ENCODE results near the gene AGPAT2. TPM values are rescaled to one million over a fixed set of nuclear protein-coding genes. Genes with fewer than 3 reads are reported as not detected.

Gene AGPAT2
- total RNA-seq, 4 donors from 2014 or later = 19.0 to 77.4 (median 36.0) TPM

DNA sequence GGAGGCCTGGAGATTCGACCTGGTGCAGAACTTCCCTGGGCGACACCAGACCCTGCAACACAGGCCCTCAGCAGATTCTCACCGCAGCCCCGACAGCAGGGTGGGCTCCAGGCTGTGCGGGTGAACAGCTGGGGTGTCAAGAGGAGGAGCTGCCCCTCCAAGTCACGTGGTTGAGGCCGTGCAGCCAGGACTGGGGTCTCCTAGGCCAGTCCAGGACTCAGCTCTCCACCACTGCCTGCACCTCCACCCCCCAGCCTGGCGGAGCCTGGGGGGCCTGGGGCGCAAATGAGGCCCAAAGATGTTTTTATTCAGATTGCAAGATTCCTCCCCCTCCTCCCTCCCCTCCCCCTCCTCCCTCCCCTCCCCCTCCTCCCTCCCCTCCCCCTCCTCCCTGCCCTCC, 9.2 kb upstream of the AGPAT2 start:
- no peak overlapping the region for H3K27ac ChIP-seq
- in situ Hi-C loops (cut with MboI; ENCODE audit: low sequenced_read_pairs in 4 of 4) = no loop called here
- no peak overlapping the region for H3K4me3 ChIP-seq
- H3K27me3 ChIP-seq = peaks cover 16 to 32% (median 24%) of the 10 kb centered on the region in 3 donors
- ATAC-seq (no peak), DNase-seq (no peak)
- intact Hi-C loops (cut with DNase I; ENCODE audit: low total_unique reads) = no loop called here
- TF ChIP-seq, protein P1, sequence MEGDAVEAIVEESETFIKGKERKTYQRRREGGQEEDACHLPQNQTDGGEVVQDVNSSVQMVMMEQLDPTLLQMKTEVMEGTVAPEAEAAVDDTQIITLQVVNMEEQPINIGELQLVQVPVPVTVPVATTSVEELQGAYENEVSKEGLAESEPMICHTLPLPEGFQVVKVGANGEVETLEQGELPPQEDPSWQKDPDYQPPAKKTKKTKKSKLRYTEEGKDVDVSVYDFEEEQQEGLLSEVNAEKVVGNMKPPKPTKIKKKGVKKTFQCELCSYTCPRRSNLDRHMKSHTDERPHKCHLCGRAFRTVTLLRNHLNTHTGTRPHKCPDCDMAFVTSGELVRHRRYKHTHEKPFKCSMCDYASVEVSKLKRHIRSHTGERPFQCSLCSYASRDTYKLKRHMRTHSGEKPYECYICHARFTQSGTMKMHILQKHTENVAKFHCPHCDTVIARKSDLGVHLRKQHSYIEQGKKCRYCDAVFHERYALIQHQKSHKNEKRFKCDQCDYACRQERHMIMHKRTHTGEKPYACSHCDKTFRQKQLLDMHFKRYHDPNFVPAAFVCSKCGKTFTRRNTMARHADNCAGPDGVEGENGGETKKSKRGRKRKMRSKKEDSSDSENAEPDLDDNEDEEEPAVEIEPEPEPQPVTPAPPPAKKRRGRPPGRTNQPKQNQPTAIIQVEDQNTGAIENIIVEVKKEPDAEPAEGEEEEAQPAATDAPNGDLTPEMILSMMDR (IDR thresholded peaks at IDR 0.05 in 4 of 5, conservative IDR thresholded peaks at IDR 0.05 in 1 of 5) = no peak
- no peak for TF ChIP-seq POLR2A (IDR thresholded peaks at IDR 0.05)
- H3K36me3 ChIP-seq = no peaks in the 10 kb centered on the region
- peaks cover 3 to 5% of the 10 kb centered on the region in 2 donors for H3K4me1 ChIP-seq
- no peaks in the 10 kb centered on the region for H3K9me3 ChIP-seq

DNA sequence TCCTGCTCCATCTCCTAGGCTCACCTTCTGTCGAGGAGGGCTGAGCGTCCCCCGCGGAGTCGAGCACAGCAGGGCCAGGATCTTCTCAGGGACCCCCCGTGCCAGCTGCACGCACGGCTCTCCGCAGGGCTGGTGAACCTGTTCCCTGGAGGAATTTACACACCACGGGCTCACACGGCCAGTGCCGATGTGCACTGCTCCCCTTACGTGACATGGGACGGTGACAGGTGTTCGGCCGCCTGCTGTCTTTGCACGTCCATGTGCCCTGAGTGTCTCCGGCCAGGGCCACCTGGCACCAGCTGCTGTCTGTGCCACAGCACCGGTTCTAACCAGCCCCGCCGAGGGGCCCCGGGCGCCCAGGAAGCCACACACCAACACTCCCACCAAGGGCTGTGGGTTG, 8.7 kb upstream of the AGPAT2 start:
- Histone ChIP-seq H3K27me3 (peaks cover 13 to 26% (median 19%) of the 10 kb centered on the region in 3 donors), H3K9me3 (no peaks in the 10 kb centered on the region), H3K4me3 (no peak overlapping the region), H3K4me1 (peaks cover 5 to 8% of the 10 kb centered on the region in 2 donors), H3K27ac (no peak overlapping the region), H3K36me3 (no peaks in the 10 kb centered on the region)
- in situ Hi-C loops (cut with MboI; ENCODE audit: low sequenced_read_pairs in 4 of 4) = no loop called here
- TF ChIP-seq, protein P1 (IDR thresholded peaks at IDR 0.05 in 4 of 5, conservative IDR thresholded peaks at IDR 0.05 in 1 of 5) = no peak
- no peak for TF ChIP-seq POLR2A (IDR thresholded peaks at IDR 0.05)
- intact Hi-C loops (cut with DNase I; ENCODE audit: low total_unique reads) = loop anchor here (1.0 kb wide), 1 partner anchor 25 kb away; no protein-coding TSS in a partner anchor
- ATAC-seq (no peak), DNase-seq (no peak)

DNA sequence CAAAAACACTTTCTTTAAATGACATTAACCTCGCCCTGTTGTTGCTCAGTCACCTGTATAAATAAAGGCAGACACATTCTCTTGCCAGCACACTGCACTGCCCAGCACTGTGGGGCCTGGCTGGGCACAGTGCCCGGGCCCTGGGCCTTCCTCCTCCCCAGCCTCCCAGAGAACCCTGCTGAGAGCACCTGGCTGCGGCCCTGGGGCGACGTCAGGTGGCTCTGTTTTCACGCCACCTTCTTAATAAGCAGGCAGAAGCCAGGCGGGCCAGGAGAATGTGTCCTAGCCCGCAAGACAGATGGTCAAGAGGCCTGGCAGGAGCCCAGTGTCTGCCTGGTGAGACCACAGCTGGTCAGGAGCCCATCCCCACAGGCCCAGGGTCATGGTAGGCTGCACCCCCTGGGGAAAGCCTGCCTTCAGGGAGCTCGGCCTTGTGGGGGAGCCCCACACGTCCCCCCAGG, 8.2 kb upstream of the AGPAT2 start:
- in situ Hi-C loops (cut with MboI; ENCODE audit: low sequenced_read_pairs in 4 of 4) = no loop called here
- Histone ChIP-seq H3K4me3 (no peak overlapping the region), H3K9me3 (no peaks in the 10 kb centered on the region), H3K27me3 (peaks cover 10 to 22% (median 15%) of the 10 kb centered on the region in 3 donors), H3K36me3 (no peaks in the 10 kb centered on the region), H3K4me1 (peaks cover 10 to 13% of the 10 kb centered on the region in 2 donors), H3K27ac (no peak overlapping the region)
- ATAC-seq = no peak
- DNase-seq = no peak
- TF ChIP-seq POLR2A (IDR thresholded peaks at IDR 0.05) = no peak
- TF ChIP-seq, protein P1 (IDR thresholded peaks at IDR 0.05 in 4 of 5, conservative IDR thresholded peaks at IDR 0.05 in 1 of 5) = no peak
- intact Hi-C loops (cut with DNase I; ENCODE audit: low total_unique reads) = loop anchor here (1.0 kb wide), 1 partner anchor 24 kb away; no protein-coding TSS in a partner anchor

DNA sequence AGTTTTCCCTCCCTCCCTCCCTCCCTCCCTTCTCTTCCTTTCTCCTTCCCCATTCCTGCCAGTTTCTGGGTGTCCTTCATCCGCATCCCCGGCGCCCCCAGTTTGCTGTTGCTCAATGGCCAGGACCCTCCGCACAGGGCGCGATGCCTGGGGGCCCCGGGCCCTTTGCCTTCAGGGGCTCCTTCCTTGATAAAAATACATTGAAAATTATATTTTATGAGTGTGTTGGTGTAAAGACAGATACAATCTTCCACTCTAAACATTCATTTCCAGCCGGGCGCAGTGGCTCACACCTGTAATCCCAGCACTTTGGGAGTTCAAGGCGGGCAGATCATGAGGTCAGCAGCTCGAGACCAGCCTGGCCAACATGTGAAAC, 7.6 kb upstream of the AGPAT2 start:
- ATAC-seq (no peak), DNase-seq (no peak)
- no peaks in the 10 kb centered on the region for H3K36me3 ChIP-seq
- TF ChIP-seq POLR2A (IDR thresholded peaks at IDR 0.05) = no peak
- TF ChIP-seq, protein P1 (IDR thresholded peaks at IDR 0.05 in 4 of 5, conservative IDR thresholded peaks at IDR 0.05 in 1 of 5) = no peak
- H3K27ac ChIP-seq = no peak overlapping the region
- no peak overlapping the region for H3K4me3 ChIP-seq
- H3K9me3 ChIP-seq = no peaks in the 10 kb centered on the region
- H3K4me1 ChIP-seq = peaks cover 16% of the 10 kb centered on the region in 2 donors
- intact Hi-C loops (cut with DNase I; ENCODE audit: low total_unique reads) = loop anchor here (1.0 to 5.0 kb wide), 2 partner anchors 24 to 53 kb away; no protein-coding TSS in a partner anchor
- peaks cover 4 to 16% (median 9%) of the 10 kb centered on the region in 3 donors for H3K27me3 ChIP-seq
- in situ Hi-C loops (cut with MboI; ENCODE audit: low sequenced_read_pairs in 4 of 4) = no loop called here
